DND-41 (cell line): ENCODE data around the gene CDS2.

Experiments used
- CTCF ChIP-seq: IDR thresholded peaks from 2 replicates; pipeline ENCODE4 v1.5.1; 2012; ENCODE audit warnings: borderline replicate concordance, low read length, moderate library complexity, mild to moderate bottlenecking; ENCODE audit not compliant: poor library complexity, severe bottlenecking; ENCODE audit errors: extremely low read depth
- EZH2 ChIP-seq: IDR thresholded peaks from 3 replicates; pipeline ENCODE4 v1.6.1; 2012; ENCODE audit warnings: borderline replicate concordance, low read depth, mild to moderate bottlenecking, moderate library complexity, low read length, inconsistent platforms; ENCODE audit not compliant: severe bottlenecking

- TF ChIP-seq CTCF = no peak
- no peak for TF ChIP-seq EZH2
These were observed 71.8 kb downstream of the CDS2 start for GRCh38 chr20:5198651-5198924.
